Fibroblast of pulmonary artery (primary cell): ENCODE results near the gene ZNF407.
A peak's percentile ranks its signal among the peaks of the same experiment; 100 is the strongest.

Source experiments
- DNase-seq: peaks from one replicate; pipeline ENCODE4 v3.0.0-alpha.2; 2010; ENCODE audit warnings: low read depth
- H3K4me3 ChIP-seq: replicated peaks from 2 replicates; pipeline ENCODE4 v1.5.1; 2011; ENCODE audit warnings: low read depth, mild to moderate bottlenecking, control low read depth, low read length, moderate library complexity
- CTCF ChIP-seq: IDR thresholded peaks from 2 replicates; pipeline ENCODE4 v1.5.1; 2011; ENCODE audit warnings: mild to moderate bottlenecking, control low read depth, low read length, inconsistent platforms; ENCODE audit errors: missing control alignments

ZNF407 gene

GRCh38 chr18:74613381-74613780 is 15.7 kb downstream of the ZNF407 start:
- H3K4me3 ChIP-seq: no peak overlapping the region
- no peak for DNase-seq
- TF ChIP-seq CTCF: no peak

GRCh38 chr18:74616494-74616893 is 18.8 kb downstream of the ZNF407 start:
- TF ChIP-seq CTCF: no peak
- no peak overlapping the region for H3K4me3 ChIP-seq
- no peak for DNase-seq

- H3K4me3 ChIP-seq: no peak overlapping the region
- DNase-seq: no peak
- TF ChIP-seq CTCF: no peak
Measured at GRCh38 chr18:74617486-74617885, 19.8 kb downstream of the ZNF407 start.

- DNase-seq: no peak
- no peak overlapping the region for H3K4me3 ChIP-seq
- TF ChIP-seq CTCF: no peak
Measured at GRCh38 chr18:74622072-74622471, 24.4 kb downstream of the ZNF407 start.

GRCh38 chr18:74623047-74623816 is 25.6 kb downstream of the ZNF407 start:
- peak; percentile 53 for TF ChIP-seq CTCF
- peak; percentile 40 for DNase-seq
- H3K4me3 ChIP-seq: no peak overlapping the region

GRCh38 chr18:74624466-74624865 is 26.8 kb downstream of the ZNF407 start:
- no peak for TF ChIP-seq CTCF
- H3K4me3 ChIP-seq: no peak overlapping the region
- DNase-seq: no peak

GRCh38 chr18:74625157-74625556 is 27.5 kb downstream of the ZNF407 start:
- H3K4me3 ChIP-seq: no peak overlapping the region
- no peak for TF ChIP-seq CTCF
- no peak for DNase-seq
